GM19193 (cell line): ENCODE measurements around the gene ADO.

ENCODE experiments used
- POLR2A ChIP-seq: IDR thresholded peaks from 4 replicates; pipeline ENCODE4 v1.6.1; 2011; ENCODE audit not compliant: insufficient read depth, insufficient read length; ENCODE audit errors: extremely low read depth

Gene ADO

GRCh38 chr10:62820586-62820985, 16.1 kb downstream of the ADO start:
- TF ChIP-seq POLR2A = no peak

GRCh38 chr10:62826273-62826672, 21.8 kb downstream of the ADO start:
- TF ChIP-seq POLR2A = no peak

- no peak for TF ChIP-seq POLR2A
These were observed 25.1 kb downstream of the ADO start for GRCh38 chr10:62829622-62830021.

- TF ChIP-seq POLR2A = no peak
These were observed 26.2 kb downstream of the ADO start for GRCh38 chr10:62830679-62831078.

- TF ChIP-seq POLR2A = no peak
These were observed 26.8 kb downstream of the ADO start for GRCh38 chr10:62831346-62831745.

- no peak for TF ChIP-seq POLR2A
These were observed 35.1 kb downstream of the ADO start for GRCh38 chr10:62839590-62839989.

- no peak for TF ChIP-seq POLR2A
These were observed 38.5 kb downstream of the ADO start for GRCh38 chr10:62842983-62843382.

GRCh38 chr10:62843600-62843999, 39.1 kb downstream of the ADO start:
- no peak for TF ChIP-seq POLR2A

- no peak for TF ChIP-seq POLR2A
These were observed 39.9 kb downstream of the ADO start for GRCh38 chr10:62844280-62845011.

- TF ChIP-seq POLR2A = no peak
These were observed 42.9 kb downstream of the ADO start for GRCh38 chr10:62847433-62847832.

GRCh38 chr10:62850646-62851045, 46.1 kb downstream of the ADO start:
- TF ChIP-seq POLR2A = no peak

- TF ChIP-seq POLR2A = no peak
These were observed 46.9 kb downstream of the ADO start for GRCh38 chr10:62851442-62851841.

GRCh38 chr10:62852961-62853702, 48.6 kb downstream of the ADO start:
- no peak for TF ChIP-seq POLR2A

GRCh38 chr10:62853710-62854109, 49.2 kb downstream of the ADO start:
- TF ChIP-seq POLR2A = no peak

- TF ChIP-seq POLR2A = no peak
These were observed 51.5 kb downstream of the ADO start for GRCh38 chr10:62856021-62856420.
